OCI-LY7 (cell line): Measurements from ENCODE around the gene B4GALT6. TPM values are rescaled to one million over a fixed set of nuclear protein-coding genes. Genes with fewer than 3 reads are reported as not detected.

Experiments
- BruUV-seq: library from RNA; stranded (reverse); fragments of 400-500 nt; replicated peaks from 2 replicates; lab custom pipeline; 2021; lab: Mats Ljungman, UMichigan
- CTCF ChIA-PET: fragments of 300-600 bp; sonication (Branson Sonifier 250); formaldehyde crosslinking; loops from one replicate; lab custom pipeline; 2022; ENCODE audit warnings: antibody characterized with exemption; ENCODE audit not compliant: unreplicated experiment; lab: Charles Lee
- POLR2A ChIA-PET: fragments of 300-600 bp; sonication (Branson Sonifier 250); formaldehyde crosslinking; loops from one replicate; lab custom pipeline; 2022; ENCODE audit warnings: antibody characterized with exemption; lab: Charles Lee
- DNase-seq: peaks from one replicate; pipeline ENCODE4 v3.0.0-alpha.2; 2015; ENCODE audit warnings: low spot score
- H2AFZ ChIP-seq: fragments of 200-600 bp; sonication (generic), shearing (Covaris generic); 2 replicates; pipeline ENCODE4 v1.6.1; 2014; ENCODE audit warnings: mild to moderate bottlenecking, antibody characterized with exemption, low read length, moderate library complexity
- H3K27ac ChIP-seq: fragments of 200-600 bp; sonication (generic); 2 replicates; pipeline ENCODE4 v1.5.1; 2014; ENCODE audit warnings: mixed run types, low read depth, mild to moderate bottlenecking, moderate library complexity, low read length, inconsistent platforms; ENCODE audit not compliant: poor library complexity, severe bottlenecking
- H3K36me3 ChIP-seq: fragments of 200-600 bp; sonication (generic); 2 replicates; pipeline ENCODE4 v1.6.1; 2014; ENCODE audit warnings: mild to moderate bottlenecking, antibody characterized with exemption, low read length, moderate library complexity, mixed read lengths; ENCODE audit not compliant: insufficient read depth
- H3K4me1 ChIP-seq: fragments of 200-600 bp; sonication (generic); 2 replicates; pipeline ENCODE4 v1.5.1; 2014; ENCODE audit warnings: mild to moderate bottlenecking, low read length; ENCODE audit not compliant: insufficient read depth, poor library complexity, severe bottlenecking
- H3K4me2 ChIP-seq: fragments of 200-600 bp; sonication (generic); 2 replicates; pipeline ENCODE4 v1.6.1; 2014; ENCODE audit warnings: mild to moderate bottlenecking, low read length
- H3K4me3 ChIP-seq: fragments of 200-600 bp; sonication (generic); 2 replicates; pipeline ENCODE4 v1.5.1; 2014; ENCODE audit warnings: mild to moderate bottlenecking, low read depth, low read length; ENCODE audit not compliant: poor library complexity, severe bottlenecking
- H3K79me2 ChIP-seq: fragments of 200-600 bp; sonication (generic); 2 replicates; pipeline ENCODE4 v1.6.1; 2016; ENCODE audit warnings: low read depth, mild to moderate bottlenecking, low read length, moderate library complexity, mixed read lengths; ENCODE audit not compliant: insufficient read depth
- H3K9me2 ChIP-seq: fragments of 200-600 bp; sonication (generic); 2 replicates; pipeline ENCODE4 v1.6.1; 2016; ENCODE audit warnings: mild to moderate bottlenecking, low read length, mixed read lengths; ENCODE audit not compliant: insufficient read depth
- H3K9me3 ChIP-seq: fragments of 200-600 bp; sonication (generic); 2 replicates; pipeline ENCODE4 v1.6.1; 2014; ENCODE audit warnings: mild to moderate bottlenecking, mixed run types, low read length, mixed read lengths
- H4K20me1 ChIP-seq: fragments of 200-600 bp; sonication (generic); 2 replicates; pipeline ENCODE4 v1.6.1; 2014; ENCODE audit warnings: mild to moderate bottlenecking, antibody characterized with exemption, low read length, moderate library complexity, mixed read lengths; ENCODE audit not compliant: insufficient read depth
- EZH2phosphoT487 ChIP-seq: fragments of 200-600 bp; sonication (generic); IDR thresholded peaks from 2 replicates; pipeline ENCODE4 v1.6.1; 2018; ENCODE audit warnings: low read depth, borderline replicate concordance, mild to moderate bottlenecking, mixed run types, antibody characterized with exemption, low read length, moderate library complexity, mixed read lengths
- intact Hi-C: fragments of 100-400 bp; cut with micrococcal nuclease; formaldehyde crosslinking; loops from one replicate; pipeline ENCODE4 v1.10.0; 2022; ENCODE audit not compliant: unreplicated experiment
- total RNA-seq, 2 experiments: library from RNA; depleted of rRNA in 1 of 2; stranded (reverse); fragments of >200 nt in 1 of 2; shearing (Covaris generic) in 1 of 2; gene quantifications; 2 replicates each; pipeline ENCODE4 v1.2.3, GENCODE V29; 2014 to 2022
- TF ChIP-seq, protein P1 (sequence below): fragments of 200-600 bp; sonication (generic); conservative IDR thresholded peaks from 2 replicates; pipeline ENCODE4 v1.5.1; 2014; ENCODE audit warnings: mild to moderate bottlenecking, antibody characterized with exemption, low read length, moderate library complexity, mixed read lengths

Gene B4GALT6
- total RNA-seq, 2 experiments from 2014 or later: 5.5 to 22.8 TPM

DNA sequence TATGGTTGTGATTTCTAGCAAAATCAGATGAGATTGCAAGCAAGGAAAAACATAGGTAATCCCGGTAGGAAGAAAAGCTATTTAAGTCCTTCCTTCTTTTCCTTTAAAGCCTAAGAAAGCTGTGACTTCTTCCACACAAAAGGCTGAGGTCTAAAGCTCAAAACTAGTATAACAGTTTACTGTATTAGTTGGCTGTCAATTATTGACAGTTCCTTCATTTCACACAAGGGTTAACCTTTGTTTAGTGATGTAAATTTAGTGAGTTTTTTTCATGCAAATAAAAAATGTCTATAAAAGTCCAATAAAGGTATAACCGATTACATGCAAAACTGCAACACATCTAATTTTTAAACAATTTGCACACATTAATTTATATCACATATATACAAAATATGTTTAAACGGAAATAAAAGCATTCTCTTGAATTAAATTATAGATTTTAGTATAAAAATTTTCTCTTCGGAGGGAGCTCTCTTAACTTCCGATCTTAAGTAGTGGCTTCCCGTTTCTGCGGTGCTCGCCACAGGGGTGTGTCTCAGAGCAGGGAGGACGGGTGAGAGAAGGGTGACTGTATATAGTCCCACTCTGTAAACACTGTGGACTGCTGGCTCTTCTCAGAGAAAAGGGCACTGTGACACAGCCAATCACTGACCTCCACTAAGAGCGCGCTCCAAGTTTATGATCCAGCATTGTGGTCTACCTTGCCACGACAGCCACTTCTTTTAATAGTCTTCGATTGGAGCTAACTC lies 59.3 kb downstream of the B4GALT6 start:
- CTCF ChIA-PET: no interaction called here
- BruUV-seq: no TSS peak
- intact Hi-C loops: loop anchor here (5.0 kb wide), 1 partner anchor 68 kb away; no protein-coding TSS in a partner anchor
- no peak for DNase-seq
- Histone ChIP-seq H3K9me3 (no peaks in the 10 kb centered on the region), H3K4me1 (no peaks in the 10 kb centered on the region), H3K27ac (no peak overlapping the region), H2AFZ (no peak overlapping the region), H3K4me2 (no peak overlapping the region), H3K79me2 (no peaks in the 10 kb centered on the region), H3K4me3 (no peak overlapping the region), H3K9me2 (no peaks in the 10 kb centered on the region), H4K20me1 (no peaks in the 10 kb centered on the region), H3K36me3 (no peaks in the 10 kb centered on the region; the same call in 1 of the 2 replicates)
- TF ChIP-seq, protein P1, sequence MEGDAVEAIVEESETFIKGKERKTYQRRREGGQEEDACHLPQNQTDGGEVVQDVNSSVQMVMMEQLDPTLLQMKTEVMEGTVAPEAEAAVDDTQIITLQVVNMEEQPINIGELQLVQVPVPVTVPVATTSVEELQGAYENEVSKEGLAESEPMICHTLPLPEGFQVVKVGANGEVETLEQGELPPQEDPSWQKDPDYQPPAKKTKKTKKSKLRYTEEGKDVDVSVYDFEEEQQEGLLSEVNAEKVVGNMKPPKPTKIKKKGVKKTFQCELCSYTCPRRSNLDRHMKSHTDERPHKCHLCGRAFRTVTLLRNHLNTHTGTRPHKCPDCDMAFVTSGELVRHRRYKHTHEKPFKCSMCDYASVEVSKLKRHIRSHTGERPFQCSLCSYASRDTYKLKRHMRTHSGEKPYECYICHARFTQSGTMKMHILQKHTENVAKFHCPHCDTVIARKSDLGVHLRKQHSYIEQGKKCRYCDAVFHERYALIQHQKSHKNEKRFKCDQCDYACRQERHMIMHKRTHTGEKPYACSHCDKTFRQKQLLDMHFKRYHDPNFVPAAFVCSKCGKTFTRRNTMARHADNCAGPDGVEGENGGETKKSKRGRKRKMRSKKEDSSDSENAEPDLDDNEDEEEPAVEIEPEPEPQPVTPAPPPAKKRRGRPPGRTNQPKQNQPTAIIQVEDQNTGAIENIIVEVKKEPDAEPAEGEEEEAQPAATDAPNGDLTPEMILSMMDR: no peak
- no peak for TF ChIP-seq EZH2phosphoT487
- POLR2A ChIA-PET: interaction anchor here (0.5 to 0.6 kb wide), 2 partner anchors 75 to 412 kb away, joined by 3 to 7 read pairs; no protein-coding TSS in a partner anchor

DNA sequence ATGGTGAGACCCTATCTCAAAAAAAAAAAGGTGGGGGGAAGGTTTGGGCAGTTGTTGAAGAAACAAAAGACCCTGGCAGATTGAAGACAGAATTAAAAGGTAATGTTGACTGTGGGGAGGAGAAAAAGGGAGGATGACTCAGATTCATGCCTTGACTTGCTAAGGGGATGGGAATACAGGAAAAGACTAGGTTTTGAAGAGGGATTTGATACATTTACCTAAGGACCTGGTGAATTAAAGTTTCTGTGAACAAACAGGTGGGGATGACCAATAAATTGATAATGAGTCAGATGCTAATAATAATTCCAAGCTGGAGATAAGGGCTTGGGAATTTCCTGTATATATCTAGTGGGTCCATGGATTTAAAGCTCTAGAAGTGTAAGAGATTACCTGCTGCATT lies 65.1 kb downstream of the B4GALT6 start:
- H4K20me1 ChIP-seq: no peaks in the 10 kb centered on the region
- H3K9me3 ChIP-seq: no peaks in the 10 kb centered on the region
- CTCF ChIA-PET: no interaction called here
- H3K4me2 ChIP-seq: no peak overlapping the region
- intact Hi-C loops: no loop called here
- no peak for TF ChIP-seq EZH2phosphoT487
- TF ChIP-seq, protein P1: no peak
- H3K79me2 ChIP-seq: no peaks in the 10 kb centered on the region
- no peak for DNase-seq
- no peak overlapping the region for H3K4me3 ChIP-seq
- H3K4me1 ChIP-seq: no peaks in the 10 kb centered on the region
- no peak overlapping the region for H2AFZ ChIP-seq
- no peaks in the 10 kb centered on the region for H3K9me2 ChIP-seq
- BruUV-seq: no TSS peak
- no peaks in the 10 kb centered on the region; the same call in 1 of the 2 replicates for H3K36me3 ChIP-seq
- H3K27ac ChIP-seq: no peak overlapping the region
- POLR2A ChIA-PET: no interaction called here

- H3K4me3 ChIP-seq: no peak overlapping the region
- no peak overlapping the region for H2AFZ ChIP-seq
- no peak overlapping the region for H3K27ac ChIP-seq
- no peaks in the 10 kb centered on the region; the same call in 1 of the 2 replicates for H3K36me3 ChIP-seq
- H3K9me3 ChIP-seq: no peaks in the 10 kb centered on the region
- no peaks in the 10 kb centered on the region for H4K20me1 ChIP-seq
- no peaks in the 10 kb centered on the region for H3K9me2 ChIP-seq
- CTCF ChIA-PET: no interaction called here
- no peaks in the 10 kb centered on the region for H3K79me2 ChIP-seq
- intact Hi-C loops: no loop called here
- no peak overlapping the region for H3K4me2 ChIP-seq
- no peak for DNase-seq
- POLR2A ChIA-PET: interaction anchor here (0.5 to 0.7 kb wide), 2 partner anchors 32 to 497 kb away, joined by 3 to 9 read pairs; no protein-coding TSS in a partner anchor
- TF ChIP-seq, protein P1: no peak
- TF ChIP-seq EZH2phosphoT487: no peak
- no TSS peak for BruUV-seq
- H3K4me1 ChIP-seq: no peaks in the 10 kb centered on the region
Observed at GRCh38 chr18:31618801-31619200, 65.6 kb downstream of the B4GALT6 start.
